MM.1S (cell line): ENCODE data around the gene RGL3.

ENCODE experiments used
- CTCF ChIP-seq: fragments of 300-600 bp; sonication (generic); IDR thresholded peaks from 2 replicates; pipeline ENCODE4 v1.5.1; 2016; ENCODE audit warnings: antibody characterized with exemption, low read length, mixed read lengths
- EZH2 ChIP-seq: fragments of 300-600 bp; sonication (generic); optimal IDR thresholded peaks from 2 replicates; pipeline ENCODE3; 2017; ENCODE audit warnings: low read depth, mild to moderate bottlenecking, antibody characterized with exemption, low read length, mixed read lengths
- EZH2phosphoT487 ChIP-seq: fragments of 300-600 bp; sonication (generic); IDR thresholded peaks from 2 replicates; pipeline ENCODE4 v1.6.1; 2018; ENCODE audit warnings: antibody characterized with exemption, low read length

- TF ChIP-seq CTCF (no peak), EZH2 (no peak), EZH2phosphoT487 (no peak)
Observed at GRCh38 chr19:11410682-11411081, 8.4 kb downstream of the RGL3 start.
